Measurements from ENCODE around the gene TRIP10.

DNA sequence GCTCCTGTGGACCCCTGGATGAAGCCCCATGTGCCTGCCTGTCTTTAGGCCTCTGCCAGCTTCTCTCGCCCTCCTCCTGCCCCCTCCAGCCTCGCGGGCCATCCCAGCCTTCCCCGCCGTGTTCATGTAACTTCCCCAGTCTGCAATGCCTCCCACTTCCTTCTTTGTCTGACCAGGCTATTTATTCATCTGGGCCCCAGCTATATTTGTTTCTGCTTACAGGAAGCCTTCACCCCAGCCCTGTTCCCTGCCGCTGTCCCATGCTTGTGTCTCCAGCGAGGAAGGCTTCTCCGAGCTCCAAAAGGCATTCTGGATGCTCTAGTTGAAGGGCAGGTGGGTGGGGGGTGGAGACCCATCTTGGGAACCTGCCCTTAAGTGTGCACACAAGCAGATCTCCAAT is 11.1 kb upstream of the TRIP10 start:
- TF ChIP-seq, protein P1, sequence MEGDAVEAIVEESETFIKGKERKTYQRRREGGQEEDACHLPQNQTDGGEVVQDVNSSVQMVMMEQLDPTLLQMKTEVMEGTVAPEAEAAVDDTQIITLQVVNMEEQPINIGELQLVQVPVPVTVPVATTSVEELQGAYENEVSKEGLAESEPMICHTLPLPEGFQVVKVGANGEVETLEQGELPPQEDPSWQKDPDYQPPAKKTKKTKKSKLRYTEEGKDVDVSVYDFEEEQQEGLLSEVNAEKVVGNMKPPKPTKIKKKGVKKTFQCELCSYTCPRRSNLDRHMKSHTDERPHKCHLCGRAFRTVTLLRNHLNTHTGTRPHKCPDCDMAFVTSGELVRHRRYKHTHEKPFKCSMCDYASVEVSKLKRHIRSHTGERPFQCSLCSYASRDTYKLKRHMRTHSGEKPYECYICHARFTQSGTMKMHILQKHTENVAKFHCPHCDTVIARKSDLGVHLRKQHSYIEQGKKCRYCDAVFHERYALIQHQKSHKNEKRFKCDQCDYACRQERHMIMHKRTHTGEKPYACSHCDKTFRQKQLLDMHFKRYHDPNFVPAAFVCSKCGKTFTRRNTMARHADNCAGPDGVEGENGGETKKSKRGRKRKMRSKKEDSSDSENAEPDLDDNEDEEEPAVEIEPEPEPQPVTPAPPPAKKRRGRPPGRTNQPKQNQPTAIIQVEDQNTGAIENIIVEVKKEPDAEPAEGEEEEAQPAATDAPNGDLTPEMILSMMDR (IDR thresholded peaks at IDR 0.05; ENCODE audit: poor library complexity, severe bottlenecking): no peak
- TF ChIP-seq SMC3 (conservative IDR thresholded peaks at IDR 0.05; ENCODE audit: poor library complexity) (no peak), EP300 (conservative IDR thresholded peaks at IDR 0.05; ENCODE audit: poor library complexity, severe bottlenecking) (no peak), RAD21 (conservative IDR thresholded peaks at IDR 0.05) (no peak), MXI1 (conservative IDR thresholded peaks at IDR 0.05; ENCODE audit: poor library complexity, severe bottlenecking) (no peak), POLR2AphosphoS5 (IDR thresholded peaks at IDR 0.05) (no peak), EZH2 (IDR thresholded peaks at IDR 0.05; ENCODE audit: borderline replicate concordance, insufficient read depth, low read length, poor library complexity, severe bottlenecking) (no peak)
- TF ChIP-seq, protein P2, sequence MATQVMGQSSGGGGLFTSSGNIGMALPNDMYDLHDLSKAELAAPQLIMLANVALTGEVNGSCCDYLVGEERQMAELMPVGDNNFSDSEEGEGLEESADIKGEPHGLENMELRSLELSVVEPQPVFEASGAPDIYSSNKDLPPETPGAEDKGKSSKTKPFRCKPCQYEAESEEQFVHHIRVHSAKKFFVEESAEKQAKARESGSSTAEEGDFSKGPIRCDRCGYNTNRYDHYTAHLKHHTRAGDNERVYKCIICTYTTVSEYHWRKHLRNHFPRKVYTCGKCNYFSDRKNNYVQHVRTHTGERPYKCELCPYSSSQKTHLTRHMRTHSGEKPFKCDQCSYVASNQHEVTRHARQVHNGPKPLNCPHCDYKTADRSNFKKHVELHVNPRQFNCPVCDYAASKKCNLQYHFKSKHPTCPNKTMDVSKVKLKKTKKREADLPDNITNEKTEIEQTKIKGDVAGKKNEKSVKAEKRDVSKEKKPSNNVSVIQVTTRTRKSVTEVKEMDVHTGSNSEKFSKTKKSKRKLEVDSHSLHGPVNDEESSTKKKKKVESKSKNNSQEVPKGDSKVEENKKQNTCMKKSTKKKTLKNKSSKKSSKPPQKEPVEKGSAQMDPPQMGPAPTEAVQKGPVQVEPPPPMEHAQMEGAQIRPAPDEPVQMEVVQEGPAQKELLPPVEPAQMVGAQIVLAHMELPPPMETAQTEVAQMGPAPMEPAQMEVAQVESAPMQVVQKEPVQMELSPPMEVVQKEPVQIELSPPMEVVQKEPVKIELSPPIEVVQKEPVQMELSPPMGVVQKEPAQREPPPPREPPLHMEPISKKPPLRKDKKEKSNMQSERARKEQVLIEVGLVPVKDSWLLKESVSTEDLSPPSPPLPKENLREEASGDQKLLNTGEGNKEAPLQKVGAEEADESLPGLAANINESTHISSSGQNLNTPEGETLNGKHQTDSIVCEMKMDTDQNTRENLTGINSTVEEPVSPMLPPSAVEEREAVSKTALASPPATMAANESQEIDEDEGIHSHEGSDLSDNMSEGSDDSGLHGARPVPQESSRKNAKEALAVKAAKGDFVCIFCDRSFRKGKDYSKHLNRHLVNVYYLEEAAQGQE (IDR thresholded peaks at IDR 0.05; ENCODE audit: borderline replicate concordance): no peak
